DMS 273 treated with DMSO at 0.1 percent for 48 hours (cell line): ENCODE data around the gene TPM1.
"Not testable (repeated sequence)": the region's sequence is repeated elsewhere in the genome, so short reads cannot be mapped to it uniquely, and the experiment has no call there.

Experiments
- DNase-seq: peaks from one replicate; lab custom pipeline; 2025; lab: John Stamatoyannopoulos, UW

Gene TPM1

DNA sequence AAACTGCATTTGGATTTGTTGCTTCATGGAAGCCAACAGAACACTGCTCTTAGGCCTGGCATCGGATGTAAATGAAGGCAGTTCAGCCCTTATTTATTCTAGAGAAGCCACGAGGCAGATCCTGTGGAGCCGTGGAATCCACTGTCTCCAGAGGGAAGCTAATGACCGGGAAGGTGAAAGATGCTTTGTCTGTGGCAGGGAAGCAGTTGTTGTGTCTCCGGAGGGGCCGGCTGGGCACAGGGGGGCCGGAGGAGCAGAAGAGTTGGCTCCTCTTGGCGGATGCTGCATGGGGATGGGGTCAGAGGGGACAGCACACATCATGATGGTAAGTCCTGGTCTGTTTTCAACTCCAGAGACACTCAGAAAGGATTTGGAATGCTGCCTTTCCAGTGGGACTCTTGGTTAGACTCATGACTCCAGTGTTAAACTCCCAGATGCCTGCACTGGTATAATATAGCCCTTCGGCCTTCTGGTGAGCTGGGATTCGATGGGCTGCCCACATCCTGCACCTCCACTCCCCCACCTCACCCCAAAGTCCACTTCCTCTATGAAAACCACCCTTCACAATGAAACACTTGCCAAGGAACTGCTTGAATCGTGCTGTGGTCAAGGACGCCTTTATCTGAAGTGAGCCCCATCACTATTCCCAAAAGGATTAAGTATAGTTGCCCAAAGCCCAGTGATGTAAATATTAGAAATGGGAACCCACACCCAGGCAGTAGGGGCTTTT lies 33.6 kb downstream of the TPM1 start:
- no peak for DNase-seq

- no peak for DNase-seq
Measured at GRCh38 chr15:63076714-63077046, 34.1 kb downstream of the TPM1 start.

GRCh38 chr15:63077952-63078351 lies 35.4 kb downstream of the TPM1 start:
- no peak for DNase-seq

- DNase-seq = no peak
Measured at GRCh38 chr15:63079947-63080626, 37.5 kb downstream of the TPM1 start.

DNA sequence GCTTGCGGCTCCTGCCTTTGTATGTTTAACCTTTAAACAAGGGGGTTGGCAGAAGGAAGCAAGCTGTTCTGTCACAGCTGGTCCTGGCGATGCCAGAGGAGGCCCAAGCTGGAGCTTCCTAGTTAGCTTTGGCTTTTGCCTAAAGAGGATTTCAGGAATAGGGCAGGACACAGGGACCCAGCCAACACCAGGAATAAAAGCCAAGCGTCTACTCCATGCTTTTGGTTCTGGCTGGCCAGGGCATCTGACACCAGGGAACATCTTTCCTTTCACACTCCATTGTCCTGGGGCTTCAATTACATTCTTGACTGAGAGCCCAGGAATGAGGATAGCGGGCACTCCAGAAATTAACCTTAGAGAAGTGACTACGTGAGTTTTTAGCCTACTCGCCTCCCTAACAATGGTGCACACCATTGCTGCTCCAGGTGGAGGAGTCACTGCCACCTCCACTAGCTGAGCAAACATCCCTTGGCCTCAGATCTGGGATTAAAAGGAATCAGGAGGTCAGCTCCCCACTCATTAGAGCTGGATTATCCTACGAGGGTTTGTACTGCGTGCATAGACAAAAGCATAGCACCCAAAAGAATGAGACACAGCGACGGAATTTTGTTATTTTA lies 38.2 kb downstream of the TPM1 start:
- DNase-seq = no peak

GRCh38 chr15:63082366-63082765 lies 39.8 kb downstream of the TPM1 start:
- DNase-seq = no peak

- DNase-seq = no peak
Measured at GRCh38 chr15:63083044-63083443, 40.5 kb downstream of the TPM1 start.

GRCh38 chr15:63083541-63083940 lies 41.0 kb downstream of the TPM1 start:
- DNase-seq = no peak

- DNase-seq = no peak
Measured at GRCh38 chr15:63084806-63085205, 42.3 kb downstream of the TPM1 start.

DNA sequence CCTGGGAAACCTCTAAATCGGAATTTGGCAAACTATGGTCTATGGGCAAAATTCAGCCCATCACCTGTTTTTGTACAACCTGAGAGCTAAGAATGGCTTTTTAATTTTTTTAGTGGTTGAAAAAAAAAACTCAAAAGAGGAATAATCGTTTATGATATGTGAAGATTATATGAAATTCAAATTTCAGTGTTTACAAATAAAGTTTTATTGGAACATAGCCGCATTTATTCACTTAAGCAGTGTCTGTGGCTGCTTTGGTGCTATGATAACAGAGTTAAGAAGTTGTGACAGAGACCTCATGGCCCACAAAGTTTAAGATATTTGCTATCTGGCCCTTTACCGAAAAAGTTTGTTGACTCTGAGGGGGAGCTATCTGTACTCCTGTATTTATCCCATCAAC lies 42.7 kb downstream of the TPM1 start:
- DNase-seq = no peak

- no peak for DNase-seq
Measured at GRCh38 chr15:63086271-63086670, 43.7 kb downstream of the TPM1 start.

DNA sequence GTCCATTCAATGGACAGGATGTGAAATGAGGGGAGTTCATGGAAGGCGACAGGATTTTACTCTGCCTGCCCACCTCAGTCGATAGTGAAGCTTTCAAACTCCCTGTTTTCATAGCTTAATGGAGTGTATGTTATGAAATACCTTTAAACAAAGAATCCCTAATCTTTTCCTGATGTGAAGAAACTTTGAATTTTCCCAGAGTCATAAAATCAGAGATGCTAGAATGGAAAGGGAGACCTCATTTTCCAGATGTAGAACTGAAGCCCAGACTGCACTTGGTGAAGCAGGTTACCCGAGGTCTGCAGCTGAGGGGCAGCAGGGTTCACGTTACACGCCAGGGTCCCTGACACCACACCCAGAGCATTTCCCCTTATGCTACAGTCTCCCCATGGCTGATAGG lies 44.4 kb downstream of the TPM1 start:
- DNase-seq = no peak

- DNase-seq = no peak
Measured at GRCh38 chr15:63088533-63089245, 46.1 kb downstream of the TPM1 start.

- DNase-seq = peak; percentile 29
Measured at GRCh38 chr15:63089260-63090043, 46.9 kb downstream of the TPM1 start.

DNA sequence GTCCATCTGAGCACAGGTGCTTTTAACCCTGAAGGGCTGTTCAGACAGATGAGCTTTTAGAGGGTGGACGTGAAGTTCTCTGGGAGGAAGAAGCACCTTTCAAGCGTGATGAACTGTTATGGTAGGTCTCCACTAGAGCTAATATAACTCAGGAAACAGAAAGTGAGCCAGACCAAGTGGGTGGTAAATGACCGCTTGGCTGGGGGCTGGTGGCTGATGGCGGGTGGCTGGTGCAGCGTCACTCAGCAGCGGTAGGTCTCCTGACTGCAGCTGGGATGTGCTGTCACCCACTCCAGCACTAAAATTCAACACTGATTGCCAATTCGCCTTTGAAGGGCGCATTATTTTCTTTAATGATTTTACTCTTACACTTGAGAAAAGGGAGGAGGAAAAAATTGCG lies 47.9 kb downstream of the TPM1 start:
- no peak for DNase-seq

DNA sequence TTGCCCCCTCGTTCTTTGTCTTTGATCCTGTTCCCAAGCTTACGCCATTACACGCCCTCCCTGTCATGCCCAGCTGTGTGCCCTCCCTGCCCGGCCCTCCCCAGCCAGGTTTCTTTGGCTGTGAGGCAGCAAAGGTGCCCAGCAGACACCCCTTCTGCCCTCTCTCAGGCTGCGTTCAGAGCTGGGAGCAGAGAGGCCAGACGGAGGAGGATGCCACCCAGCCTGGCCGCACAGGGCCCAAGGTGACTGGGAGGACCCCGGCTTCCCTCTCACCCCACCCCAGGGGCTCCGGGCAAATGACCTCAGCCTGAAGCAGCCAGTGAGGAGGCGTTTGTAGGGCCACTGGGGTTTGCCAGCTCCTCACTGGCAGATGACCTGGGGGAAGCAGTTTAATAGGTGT lies 48.3 kb downstream of the TPM1 start:
- DNase-seq = no peak

DNA sequence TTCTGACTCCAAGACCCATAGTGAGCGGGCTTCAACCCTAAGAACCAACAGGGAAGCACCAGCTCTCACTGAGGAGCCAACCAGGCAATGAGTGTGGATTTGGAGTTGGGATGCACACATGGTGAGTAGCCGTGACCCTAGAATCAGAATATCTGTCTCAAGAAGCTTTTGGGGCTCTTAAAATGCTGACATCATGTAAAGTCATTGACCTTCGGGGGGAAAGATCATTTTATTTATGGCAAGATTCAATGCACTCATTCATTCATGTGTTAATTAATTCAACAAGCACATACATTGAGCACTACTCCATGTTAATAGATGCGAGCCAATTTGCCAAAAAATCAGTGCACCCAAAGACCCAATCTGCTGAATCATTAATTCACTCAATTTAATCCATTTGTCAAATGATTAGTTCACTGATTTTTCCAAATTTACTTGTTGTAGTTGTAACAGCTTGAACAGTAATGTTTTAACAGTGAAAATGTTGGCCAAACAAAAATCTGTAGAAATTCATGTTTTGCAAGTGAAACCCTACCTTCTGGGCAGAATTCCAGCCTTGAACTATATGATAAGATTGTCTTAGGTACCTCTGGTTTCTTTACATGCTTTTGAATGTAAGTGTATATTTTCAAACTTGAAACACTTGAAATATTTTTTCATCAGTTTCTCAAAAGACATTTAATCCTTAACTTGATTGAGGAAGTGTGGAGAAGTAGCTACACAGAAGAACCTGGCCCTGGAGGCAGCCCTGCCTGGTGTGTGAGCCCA lies 49.3 kb downstream of the TPM1 start:
- DNase-seq = no peak

DNA sequence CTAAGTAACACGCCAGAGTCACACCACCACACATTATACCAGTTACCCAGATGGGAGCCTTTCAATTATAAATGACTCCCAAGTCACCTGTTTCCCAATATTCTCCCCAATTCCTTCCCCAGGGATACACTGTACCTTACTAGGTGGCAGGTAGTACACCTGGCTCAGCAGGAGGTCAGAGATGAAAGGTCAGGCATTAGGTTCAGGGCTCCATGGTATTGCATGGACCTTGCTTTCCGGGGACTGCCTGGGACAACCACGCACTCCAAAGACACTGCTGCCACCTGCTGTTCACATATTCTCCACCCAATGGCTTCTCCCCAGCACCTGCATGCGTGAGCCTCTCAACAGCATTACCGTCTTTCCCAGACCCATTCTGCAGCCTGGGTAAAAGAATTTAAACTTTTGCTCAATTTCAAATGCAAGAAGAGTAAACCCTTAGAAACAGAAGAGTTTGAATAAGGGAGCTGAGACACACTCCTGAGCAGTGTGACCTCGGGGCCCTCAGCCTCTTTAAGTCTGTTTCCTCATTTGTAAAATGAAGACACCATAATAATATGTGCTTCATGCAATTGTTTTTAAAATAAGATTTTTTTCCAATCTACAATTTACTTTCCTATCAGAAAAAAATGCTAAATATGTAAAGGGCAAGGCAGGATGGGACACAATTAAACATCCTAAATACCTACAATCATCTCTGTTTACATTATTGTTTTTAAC lies 51.1 kb downstream of the TPM1 start:
- peak; percentile 20 for DNase-seq

- DNase-seq = no peak
Measured at GRCh38 chr15:63094495-63094931, 52.0 kb downstream of the TPM1 start.

GRCh38 chr15:63096178-63096577 lies 53.6 kb downstream of the TPM1 start:
- no peak for DNase-seq

DNA sequence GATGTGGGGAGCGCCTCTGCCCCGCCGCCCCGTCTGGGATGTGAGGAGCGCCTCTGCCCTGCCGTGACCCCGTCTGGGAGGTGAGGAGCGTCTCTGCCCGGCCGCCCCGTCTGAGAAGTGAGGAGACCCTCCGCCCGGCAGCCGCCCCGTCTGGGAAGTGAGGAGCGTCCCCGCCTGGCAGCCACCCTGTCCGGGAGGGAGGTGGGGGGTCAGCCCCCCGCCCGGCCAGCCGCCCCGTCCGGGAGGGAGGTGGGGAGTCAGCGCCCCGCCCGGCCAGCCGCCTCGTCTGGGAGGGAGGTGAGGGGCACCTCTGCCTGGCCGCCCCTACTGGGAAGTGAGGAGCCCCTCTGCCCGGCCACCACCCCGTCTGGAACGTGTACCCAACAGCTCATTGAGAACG lies 56.4 kb downstream of the TPM1 start:
- DNase-seq = not testable (repeated sequence)
